ENCODE data around the gene VASH2. TPM values are rescaled to one million over a fixed set of nuclear protein-coding genes. Genes with fewer than 3 reads are reported as not detected.

The VASH2 gene
- total RNA-seq (2012; rRNA removed): 0.83 and 0.90 TPM in 2 replicates
- polyA plus RNA-seq (2012; rRNA removed): 1.1 and 1.2 TPM in 2 replicates
- polyA plus RNA-seq (2012; cell fraction: cytosol; rRNA removed): 0.82 and 1.0 TPM in 2 replicates
- polyA plus RNA-seq (2012; cell fraction: nucleus; rRNA removed; ENCODE audit: low replicate concordance): 0.92 and 2.2 TPM in 2 replicates
- Bru-seq, nascent RNA: percentile 49 among the genes with signal in this experiment
- percentile 56 among the genes with signal in this experiment for BruChase-seq, experiment 1, labeled RNA remaining after a 6-hour chase
- BruChase-seq, experiment 2, labeled RNA remaining after a 2-hour chase: percentile 59 among the genes with signal in this experiment
- long read RNA-seq, partial matches to known transcripts: 1 of 8 reads
- long read RNA-seq, other reads (novel, unspliced or antisense): 4 of 8 reads

DNA sequence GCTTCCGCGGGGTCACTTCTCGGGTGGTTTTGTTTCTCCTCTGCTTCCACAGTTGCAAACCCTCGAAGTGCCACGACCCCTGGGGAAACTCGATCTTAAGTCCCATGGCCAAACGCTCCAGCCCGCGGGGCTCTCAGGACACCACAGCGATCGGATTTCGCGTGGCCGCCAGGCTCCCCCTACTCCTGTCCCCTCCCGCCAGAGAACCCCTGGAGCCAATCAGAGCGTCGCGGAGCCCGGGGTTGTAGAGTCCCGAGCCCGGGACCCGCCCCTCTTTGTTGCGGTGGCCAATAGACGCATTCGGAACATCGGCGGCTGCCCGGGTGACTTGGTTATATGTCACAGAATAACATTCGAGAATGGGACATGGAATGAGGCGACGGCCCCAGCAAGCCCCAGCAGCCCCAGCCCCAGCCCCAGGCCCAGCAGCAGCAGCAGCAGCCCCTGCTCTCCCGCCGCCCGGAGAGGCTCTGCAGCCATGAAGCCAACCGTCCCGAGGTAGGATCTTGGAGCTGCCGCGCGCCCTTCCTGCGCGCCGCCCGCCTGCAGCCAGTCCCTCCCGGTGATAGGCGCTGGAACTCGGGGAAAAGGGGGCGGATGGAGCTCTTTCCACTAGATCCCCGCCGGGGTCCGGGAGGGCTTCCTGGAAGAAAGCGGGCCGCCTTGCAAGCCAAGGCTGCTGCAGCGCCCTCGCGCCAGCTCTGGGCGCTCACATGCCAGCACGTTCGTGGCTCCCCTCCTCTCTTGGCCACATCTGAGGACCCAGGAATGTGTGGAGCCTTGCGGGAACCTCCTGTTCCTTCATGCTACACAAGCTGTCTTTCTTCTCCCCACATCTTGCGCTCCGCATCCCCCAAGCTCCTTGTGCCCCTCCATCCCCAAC lies at the start of gene VASH2:
Gene VASH2, plus strand, starts transcription at position 299 of the 883 bp plus-strand sequence. CDS start 1,002 bp downstream, outside the sequence.
- peak within 1 kb of the TSS; percentile 58 for H3K23ac ChIP-seq (ENCODE audit: low read depth, low read length)
- H3K4me1 ChIP-seq (ENCODE audit: control insufficient read depth, insufficient read depth, low read length): peaks cover 4% of the 10 kb centered on the region; the same call in 1 of the 2 replicates
- ChIA-PET CTCF (interaction anchor here (0.6 to 1.1 kb wide), 3 partner anchors 10 to 329 kb away, joined by 3 to 4 read pairs (median 3); no protein-coding TSS in a partner anchor), POLR2A (ENCODE audit: unreplicated experiment) (no interaction called here)
- no TSS peak for BruUV-seq (replicated peaks)
- H3K9me1 ChIP-seq (ENCODE audit: insufficient read depth, low read length): peaks cover 3% of the 10 kb centered on the region; the same call in 1 of the 2 replicates
- peak within 1 kb of the TSS; percentile 41 for H3K9ac ChIP-seq (ENCODE audit: low read depth, low read length)
- 2% methylated on average over 21 of the region's 61 CpGs; no CpG with 5 or more reads in 1 of the 2 experiments for WGBS, 2 experiments (ENCODE audit: extremely low coverage in 2 of 2, insufficient read length in 1 of 2)
- H3K27me3 ChIP-seq (ENCODE audit: control insufficient read depth, insufficient read depth, low read length): peaks cover 7% of the 10 kb centered on the region; the same call in 1 of the 2 replicates
- DNase-seq: peak; percentile 74
- H2AFZ ChIP-seq (replicated peaks; ENCODE audit: low read length, poor library complexity): peak within 1 kb of the TSS; percentile 93
- ATAC-seq (ENCODE audit: low read depth): peak; percentile 99
- H2AK9ac ChIP-seq (replicated peaks; ENCODE audit: low read depth, low read length, poor library complexity): peak within 1 kb of the TSS; percentile 69
- intact Hi-C loops (cut with micrococcal nuclease): loop anchor here (2.0 kb wide), 1 partner anchor 92 kb away; the partner anchor contains the start of gene FLVCR1
- peak within 1 kb of the TSS in 1 of 2 experiments; percentile 26; a peak in 1 of 4 replicates for H4K8ac ChIP-seq (ENCODE audit: low read depth in 2 of 2, low read length in 2 of 2)
- no peak within 1 kb of the TSS for H2BK20ac ChIP-seq (ENCODE audit: low read depth, low read length)
- 0 out of 2 replicates have a peak within 1 kb of the TSS, but pooled peaks have one; percentile 18 for H4K91ac ChIP-seq (ENCODE audit: insufficient read depth, low read depth, low read length)
- H3K79me1 ChIP-seq (ENCODE audit: low read depth in 1 of 2, low read length in 2 of 2): no peaks in the 10 kb centered on the region
- in situ Hi-C loops (cut with MboI; ENCODE audit: low sequenced_read_pairs): no loop called here
- H2BK15ac ChIP-seq (ENCODE audit: low read depth, low read length): no peak within 1 kb of the TSS
- no peak within 1 kb of the TSS for H3K56ac ChIP-seq (ENCODE audit: extremely low read depth, insufficient read depth, low read length)
- dilution Hi-C loops (cut with HindIII; ENCODE audit: low sequenced_read_pairs, unreplicated experiment): no loop called here
- H3K27ac ChIP-seq (ENCODE audit: insufficient read depth, low read length): peak within 1 kb of the TSS; percentile 3
- no peak within 1 kb of the TSS for H2BK120ac ChIP-seq (ENCODE audit: low read depth, low read length)
- no peaks in the 10 kb centered on the region for H4K20me1 ChIP-seq (ENCODE audit: insufficient read depth, low read length)
- H3K18ac ChIP-seq (ENCODE audit: low read depth, low read length): no peak within 1 kb of the TSS
- peak within 1 kb of the TSS; percentile 2 for H3K14ac ChIP-seq (replicated peaks; ENCODE audit: low read depth, low read length)
- H3K4me3 ChIP-seq (ENCODE audit: insufficient read depth, low read depth, low read length): peak within 1 kb of the TSS; percentile 66
- H3K9me3 ChIP-seq (ENCODE audit: control insufficient read depth, insufficient read depth, low read length): no peaks in the 10 kb centered on the region
- H3K4ac ChIP-seq (ENCODE audit: low read depth, low read length): peak within 1 kb of the TSS; percentile 10; the same call in 1 of the 2 replicates
- H2BK5ac ChIP-seq (ENCODE audit: low read depth, low read length, poor library complexity, severe bottlenecking): no peak within 1 kb of the TSS
- peaks cover 6% of the 10 kb centered on the region; the same call in 1 of the 2 replicates for H3K36me3 ChIP-seq (ENCODE audit: control insufficient read depth, insufficient read depth, low read length)
- H3K4me2 ChIP-seq (ENCODE audit: low read depth, low read length): peak within 1 kb of the TSS; percentile 89
- H4K5ac ChIP-seq (ENCODE audit: low read depth, low read length): no peak within 1 kb of the TSS
- no peak within 1 kb of the TSS for H2AK5ac ChIP-seq (ENCODE audit: low read depth, low read length)
- TF ChIP-seq SMC3 (IDR thresholded peaks at IDR 0.05; ENCODE audit: low read depth, low read length) (no peak), NFE2L2 (IDR thresholded peaks at IDR 0.05; ENCODE audit: low read depth, low read length) (no peak), CHD1 (IDR thresholded peaks at IDR 0.05; ENCODE audit: low read depth, low read length) (no peak), RAD21 (IDR thresholded peaks at IDR 0.05; ENCODE audit: low read length) (no peak), MAZ (IDR thresholded peaks at IDR 0.05; ENCODE audit: borderline replicate concordance, low read depth, low read length) (peak; percentile 51; the same call in 1 of the 2 replicates), POLR2A (IDR thresholded peaks at IDR 0.05; ENCODE audit: low read depth, low read length) (no peak), ELK1 (IDR thresholded peaks at IDR 0.05; ENCODE audit: borderline replicate concordance, low read depth, low read length) (no peak), FOS (IDR thresholded peaks at IDR 0.05; ENCODE audit: low read depth, low read length) (no peak), MXI1 (IDR thresholded peaks at IDR 0.05; ENCODE audit: borderline replicate concordance, low read depth, low read length) (no peak)
- TF ChIP-seq, protein P1, sequence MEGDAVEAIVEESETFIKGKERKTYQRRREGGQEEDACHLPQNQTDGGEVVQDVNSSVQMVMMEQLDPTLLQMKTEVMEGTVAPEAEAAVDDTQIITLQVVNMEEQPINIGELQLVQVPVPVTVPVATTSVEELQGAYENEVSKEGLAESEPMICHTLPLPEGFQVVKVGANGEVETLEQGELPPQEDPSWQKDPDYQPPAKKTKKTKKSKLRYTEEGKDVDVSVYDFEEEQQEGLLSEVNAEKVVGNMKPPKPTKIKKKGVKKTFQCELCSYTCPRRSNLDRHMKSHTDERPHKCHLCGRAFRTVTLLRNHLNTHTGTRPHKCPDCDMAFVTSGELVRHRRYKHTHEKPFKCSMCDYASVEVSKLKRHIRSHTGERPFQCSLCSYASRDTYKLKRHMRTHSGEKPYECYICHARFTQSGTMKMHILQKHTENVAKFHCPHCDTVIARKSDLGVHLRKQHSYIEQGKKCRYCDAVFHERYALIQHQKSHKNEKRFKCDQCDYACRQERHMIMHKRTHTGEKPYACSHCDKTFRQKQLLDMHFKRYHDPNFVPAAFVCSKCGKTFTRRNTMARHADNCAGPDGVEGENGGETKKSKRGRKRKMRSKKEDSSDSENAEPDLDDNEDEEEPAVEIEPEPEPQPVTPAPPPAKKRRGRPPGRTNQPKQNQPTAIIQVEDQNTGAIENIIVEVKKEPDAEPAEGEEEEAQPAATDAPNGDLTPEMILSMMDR (conservative IDR thresholded peaks at IDR 0.05; ENCODE audit: low read depth, low read length): no peak
- TF ChIP-seq, protein P2, sequence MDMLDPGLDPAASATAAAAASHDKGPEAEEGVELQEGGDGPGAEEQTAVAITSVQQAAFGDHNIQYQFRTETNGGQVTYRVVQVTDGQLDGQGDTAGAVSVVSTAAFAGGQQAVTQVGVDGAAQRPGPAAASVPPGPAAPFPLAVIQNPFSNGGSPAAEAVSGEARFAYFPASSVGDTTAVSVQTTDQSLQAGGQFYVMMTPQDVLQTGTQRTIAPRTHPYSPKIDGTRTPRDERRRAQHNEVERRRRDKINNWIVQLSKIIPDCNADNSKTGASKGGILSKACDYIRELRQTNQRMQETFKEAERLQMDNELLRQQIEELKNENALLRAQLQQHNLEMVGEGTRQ (IDR thresholded peaks at IDR 0.05; ENCODE audit: low read depth, low read length): no peak
